PC-3 (cell line): Measurements from ENCODE around the gene AREL1. TPM values are rescaled to one million over a fixed set of nuclear protein-coding genes. Genes with fewer than 3 reads are reported as not detected.

Experiments
- ATAC-seq: fragments of 200-7000 bp; cut with Tn5 transposase; 2 replicates; pipeline ENCODE4 v1.9.1; 2020; ENCODE audit warnings: mild to moderate bottlenecking, moderate library complexity
- BruUV-seq: library from RNA; stranded (reverse); fragments of 400-500 nt; replicated peaks from 2 replicates; lab custom pipeline; 2021; lab: Mats Ljungman, UMichigan
- CTCF ChIA-PET: fragments of 300-600 bp; sonication (Branson Sonifier 250); formaldehyde crosslinking; loops from one replicate; lab custom pipeline; 2022; ENCODE audit warnings: antibody characterized with exemption; lab: Charles Lee
- POLR2A ChIA-PET: fragments of 300-600 bp; sonication (Branson Sonifier 250); formaldehyde crosslinking; loops from one replicate; lab custom pipeline; 2022; ENCODE audit warnings: antibody characterized with exemption; ENCODE audit not compliant: unreplicated experiment; lab: Charles Lee
- DNase-seq: peaks from one replicate; pipeline ENCODE4 v3.0.0-alpha.2; 2015
- H2AFZ ChIP-seq: fragments of 300-600 bp; sonication (generic); 2 replicates; pipeline ENCODE4 v1.6.0; 2016; ENCODE audit warnings: antibody characterized with exemption, low read length
- H3F3A ChIP-seq: fragments of 300-600 bp; sonication (generic); one replicate; pipeline ENCODE4 v1.6.0; 2017; ENCODE audit warnings: antibody characterized with exemption, low read length, control low read depth, mild to moderate bottlenecking; ENCODE audit not compliant: unreplicated experiment
- H3K27ac ChIP-seq: fragments of 300-600 bp; sonication (generic); 2 replicates; pipeline ENCODE4 v1.5.1; 2016; ENCODE audit warnings: mild to moderate bottlenecking, low read length
- H3K27me3 ChIP-seq: fragments of 300-600 bp; sonication (generic); 2 replicates; pipeline ENCODE4 v1.6.1; 2016; ENCODE audit warnings: low read length, mixed read lengths
- H3K36me3 ChIP-seq: fragments of 300-600 bp; sonication (generic); 2 replicates; pipeline ENCODE4 v1.6.1; 2016; ENCODE audit warnings: low read depth, mixed run types, low read length, mixed read lengths
- H3K4me1 ChIP-seq: fragments of 300-600 bp; sonication (generic); 2 replicates; pipeline ENCODE4 v1.5.1; 2016; ENCODE audit warnings: low read length; ENCODE audit not compliant: insufficient read depth
- H3K4me2 ChIP-seq: fragments of 300-600 bp; sonication (generic); 2 replicates; pipeline ENCODE4 v1.6.0; 2016; ENCODE audit warnings: low read length
- H3K4me3 ChIP-seq: fragments of 300-600 bp; sonication (generic); 2 replicates; pipeline ENCODE4 v1.5.1; 2016; ENCODE audit warnings: mild to moderate bottlenecking, low read length, mixed read lengths
- H3K79me2 ChIP-seq: fragments of 300-600 bp; sonication (generic); 2 replicates; pipeline ENCODE4 v1.6.1; 2017; ENCODE audit warnings: low read length, mixed read lengths
- H3K9ac ChIP-seq: fragments of 300-600 bp; sonication (generic); 2 replicates; pipeline ENCODE4 v1.6.0; 2016; ENCODE audit warnings: mild to moderate bottlenecking, low read length
- H3K9me2 ChIP-seq: fragments of 300-600 bp; sonication (generic); replicated peaks from 2 replicates; pipeline ENCODE4 v1.6.1; 2016; ENCODE audit warnings: mixed run types, low read length, mixed read lengths
- H3K9me3 ChIP-seq: fragments of 300-600 bp; sonication (generic); 2 replicates; pipeline ENCODE4 v1.6.1; 2016; ENCODE audit warnings: low read length, mixed read lengths
- H4K20me1 ChIP-seq: fragments of 300-600 bp; sonication (generic); 2 replicates; pipeline ENCODE4 v1.6.1; 2016; ENCODE audit warnings: low read length, mixed read lengths
- CTCF ChIP-seq: fragments of 300-600 bp; sonication (generic); conservative IDR thresholded peaks from 2 replicates; pipeline ENCODE4 v1.5.1; 2017; ENCODE audit warnings: antibody characterized with exemption, low read depth, mild to moderate bottlenecking, low read length
- EZH2 ChIP-seq: fragments of 300-600 bp; sonication (generic); IDR thresholded peaks from one replicate; pipeline ENCODE4 v1.6.1; 2017; ENCODE audit warnings: antibody characterized with exemption, mild to moderate bottlenecking, low read length; ENCODE audit not compliant: unreplicated experiment
- EZH2phosphoT487 ChIP-seq: fragments of 300-600 bp; sonication (generic); IDR thresholded peaks from 2 replicates; pipeline ENCODE4 v1.6.1; 2018; ENCODE audit warnings: mild to moderate bottlenecking, antibody characterized with exemption, low read length, borderline replicate concordance
- intact Hi-C: fragments of 100-400 bp; cut with micrococcal nuclease; formaldehyde crosslinking; loops from 2 replicates; pipeline ENCODE4 v1.9.0; 2023
- total RNA-seq: library from RNA; depleted of rRNA; stranded (reverse); fragments of >200 nt; gene quantifications from 2 replicates; pipeline ENCODE4 v1.2.3, GENCODE V29; 2014

Gene AREL1
- total RNA-seq, 1 experiment from 2014 or later = 32.1 TPM

- Histone ChIP-seq H3K27me3 (no peaks in the 10 kb centered on the region), H3K36me3 (peaks cover 20% of the 10 kb centered on the region), H3K9ac (no peak overlapping the region), H3K79me2 (peaks cover 88% of the 10 kb centered on the region), H3F3A (no peaks in the 10 kb centered on the region), H3K4me3 (no peak overlapping the region), H4K20me1 (no peaks in the 10 kb centered on the region), H3K4me1 (no peaks in the 10 kb centered on the region), H3K27ac (no peak overlapping the region), H3K9me2 (no peaks in the 10 kb centered on the region), H3K4me2 (no peak overlapping the region), H2AFZ (no peak overlapping the region), H3K9me3 (no peaks in the 10 kb centered on the region)
- no peak for ATAC-seq
- no TSS peak for BruUV-seq
- TF ChIP-seq CTCF = no peak
- TF ChIP-seq EZH2 = no peak
- TF ChIP-seq EZH2phosphoT487 = no peak
- no peak for DNase-seq
- ChIA-PET POLR2A (no interaction called here), CTCF (no interaction called here)
- intact Hi-C loops = no loop called here
Measured at GRCh38 chr14:74697543-74697942, 15.3 kb downstream of the AREL1 start.

- intact Hi-C loops = no loop called here
- Histone ChIP-seq H3K4me3 (no peak overlapping the region), H3F3A (no peaks in the 10 kb centered on the region), H3K79me2 (peaks cover 83% of the 10 kb centered on the region), H3K36me3 (peaks cover 16% of the 10 kb centered on the region), H4K20me1 (no peaks in the 10 kb centered on the region), H3K4me1 (no peaks in the 10 kb centered on the region), H3K9me2 (no peaks in the 10 kb centered on the region), H3K4me2 (no peak overlapping the region), H2AFZ (no peak overlapping the region), H3K27ac (no peak overlapping the region), H3K9ac (no peak overlapping the region), H3K27me3 (no peaks in the 10 kb centered on the region), H3K9me3 (no peaks in the 10 kb centered on the region)
- no peak for TF ChIP-seq EZH2phosphoT487
- no peak for TF ChIP-seq CTCF
- TF ChIP-seq EZH2 = no peak
- ATAC-seq = no peak
- POLR2A ChIA-PET = no interaction called here
- no peak for DNase-seq
- CTCF ChIA-PET = interaction anchor here (0.6 kb wide), 1 partner anchor 34 kb away, joined by 4 read pairs; no protein-coding TSS in a partner anchor
- BruUV-seq = no TSS peak
Measured at GRCh38 chr14:74697011-74697410, 15.9 kb downstream of the AREL1 start.

GRCh38 chr14:74695406-74695805 is 17.5 kb downstream of the AREL1 start:
- Histone ChIP-seq H3K4me2 (no peak overlapping the region), H3K9me2 (no peaks in the 10 kb centered on the region), H3K9me3 (no peaks in the 10 kb centered on the region), H3F3A (no peaks in the 10 kb centered on the region), H3K27me3 (no peaks in the 10 kb centered on the region), H3K79me2 (peaks cover 68% of the 10 kb centered on the region), H2AFZ (no peak overlapping the region), H3K27ac (no peak overlapping the region), H3K36me3 (peaks cover 26% of the 10 kb centered on the region), H3K4me3 (no peak overlapping the region), H3K9ac (no peak overlapping the region), H3K4me1 (no peaks in the 10 kb centered on the region), H4K20me1 (no peaks in the 10 kb centered on the region)
- no peak for TF ChIP-seq EZH2phosphoT487
- TF ChIP-seq CTCF = no peak
- no peak for TF ChIP-seq EZH2
- intact Hi-C loops = no loop called here
- BruUV-seq = no TSS peak
- ATAC-seq (no peak), DNase-seq (no peak)
- CTCF ChIA-PET = no interaction called here
- POLR2A ChIA-PET = no interaction called here
